ENCODE results near the gene NELFE. TPM values are rescaled to one million over a fixed set of nuclear protein-coding genes. Genes with fewer than 3 reads are reported as not detected.

The NELFE gene
- total and polyA plus RNA-seq, 2 of the 13 experiments (the other 11 are each of a cell fraction or from before 2014, with no cell fraction given), result 51.3 to 69.8 TPM

GRCh38 chr6:31958741-31959739, at the start of gene NELFE, which contains the start of gene SKIC2 (continued):
- TF ChIP-seq TBL1XR1 (IDR thresholded peaks at IDR 0.05; ENCODE audit: borderline replicate concordance, low read length, partially characterized antibody), result no peak
- TF ChIP-seq, protein P1, sequence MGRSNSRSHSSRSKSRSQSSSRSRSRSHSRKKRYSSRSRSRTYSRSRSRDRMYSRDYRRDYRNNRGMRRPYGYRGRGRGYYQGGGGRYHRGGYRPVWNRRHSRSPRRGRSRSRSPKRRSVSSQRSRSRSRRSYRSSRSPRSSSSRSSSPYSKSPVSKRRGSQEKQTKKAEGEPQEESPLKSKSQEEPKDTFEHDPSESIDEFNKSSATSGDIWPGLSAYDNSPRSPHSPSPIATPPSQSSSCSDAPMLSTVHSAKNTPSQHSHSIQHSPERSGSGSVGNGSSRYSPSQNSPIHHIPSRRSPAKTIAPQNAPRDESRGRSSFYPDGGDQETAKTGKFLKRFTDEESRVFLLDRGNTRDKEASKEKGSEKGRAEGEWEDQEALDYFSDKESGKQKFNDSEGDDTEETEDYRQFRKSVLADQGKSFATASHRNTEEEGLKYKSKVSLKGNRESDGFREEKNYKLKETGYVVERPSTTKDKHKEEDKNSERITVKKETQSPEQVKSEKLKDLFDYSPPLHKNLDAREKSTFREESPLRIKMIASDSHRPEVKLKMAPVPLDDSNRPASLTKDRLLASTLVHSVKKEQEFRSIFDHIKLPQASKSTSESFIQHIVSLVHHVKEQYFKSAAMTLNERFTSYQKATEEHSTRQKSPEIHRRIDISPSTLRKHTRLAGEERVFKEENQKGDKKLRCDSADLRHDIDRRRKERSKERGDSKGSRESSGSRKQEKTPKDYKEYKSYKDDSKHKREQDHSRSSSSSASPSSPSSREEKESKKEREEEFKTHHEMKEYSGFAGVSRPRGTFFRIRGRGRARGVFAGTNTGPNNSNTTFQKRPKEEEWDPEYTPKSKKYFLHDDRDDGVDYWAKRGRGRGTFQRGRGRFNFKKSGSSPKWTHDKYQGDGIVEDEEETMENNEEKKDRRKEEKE (IDR thresholded peaks at IDR 0.05), result no peak
- no peak for TF ChIP-seq TCF7L2 (IDR thresholded peaks at IDR 0.05; ENCODE audit: low read depth, low read length)
- TF ChIP-seq ZNF766 (CRISPR knock-in tag; IDR thresholded peaks at IDR 0.05; ENCODE audit: borderline replicate concordance), result peak; percentile 76; the same call in 1 of the 2 replicates
- no peak for TF ChIP-seq GATA4 (IDR thresholded peaks at IDR 0.05; ENCODE audit: borderline replicate concordance, low read depth)
- TF ChIP-seq HDAC1 (CRISPR knock-in tag; IDR thresholded peaks at IDR 0.05), result peak; percentile 99
- no peak for TF ChIP-seq HNF1A (IDR thresholded peaks at IDR 0.05; ENCODE audit: low read depth)
- TF ChIP-seq HNF1A (CRISPR knock-in tag; IDR thresholded peaks at IDR 0.05; ENCODE audit: borderline replicate concordance), result peak; percentile 74; the same call in 1 of the 2 replicates
- TF ChIP-seq JUN (CRISPR knock-in tag; IDR thresholded peaks at IDR 0.05), result no peak
- TF ChIP-seq ZNF260 (CRISPR knock-in tag; IDR thresholded peaks at IDR 0.05; ENCODE audit: borderline replicate concordance, low read depth), result no peak
- peak; percentile 63; the same call in 1 of the 2 replicates for TF ChIP-seq ZNF737 (CRISPR knock-in tag; IDR thresholded peaks at IDR 0.05; ENCODE audit: borderline replicate concordance)
- TF ChIP-seq ZNF709 (CRISPR knock-in tag; IDR thresholded peaks at IDR 0.05), result peak; percentile 60; the same call in 1 of the 2 replicates
- TF ChIP-seq ZSCAN30 (CRISPR knock-in tag; IDR thresholded peaks at IDR 0.05), result no peak
- TF ChIP-seq TARDBP (CRISPR knock-in tag; IDR thresholded peaks at IDR 0.05), result peak; percentile 88
- peak; percentile 85 for TF ChIP-seq DNMT3B (CRISPR knock-in tag; conservative IDR thresholded peaks at IDR 0.05)
- peak; percentile 74 for TF ChIP-seq ZFX (CRISPR knock-in tag; IDR thresholded peaks at IDR 0.05; ENCODE audit: low read depth)
- 0 out of 2 replicates have a peak, but pooled peaks have one; percentile 50 for TF ChIP-seq ZNF513 (CRISPR knock-in tag; conservative IDR thresholded peaks at IDR 0.05)
- TF ChIP-seq, protein P2, sequence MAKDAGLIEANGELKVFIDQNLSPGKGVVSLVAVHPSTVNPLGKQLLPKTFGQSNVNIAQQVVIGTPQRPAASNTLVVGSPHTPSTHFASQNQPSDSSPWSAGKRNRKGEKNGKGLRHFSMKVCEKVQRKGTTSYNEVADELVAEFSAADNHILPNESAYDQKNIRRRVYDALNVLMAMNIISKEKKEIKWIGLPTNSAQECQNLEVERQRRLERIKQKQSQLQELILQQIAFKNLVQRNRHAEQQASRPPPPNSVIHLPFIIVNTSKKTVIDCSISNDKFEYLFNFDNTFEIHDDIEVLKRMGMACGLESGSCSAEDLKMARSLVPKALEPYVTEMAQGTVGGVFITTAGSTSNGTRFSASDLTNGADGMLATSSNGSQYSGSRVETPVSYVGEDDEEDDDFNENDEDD (CRISPR knock-in tag; IDR thresholded peaks at IDR 0.05; ENCODE audit: borderline replicate concordance), result peak; percentile 82; the same call in 1 of the 2 replicates
